Breast epithelium (tissue), 3 donors: ENCODE results near the gene MOCS2.

Experiments
- POLR2A ChIP-seq: fragments of 450-650 bp; IDR thresholded peaks from one replicate; pipeline ENCODE4 v1.6.1; 2016; ENCODE audit warnings: antibody characterized with exemption, mild to moderate bottlenecking, moderate library complexity
- POLR2AphosphoS5 ChIP-seq, 3 donors: sonication (generic); formaldehyde crosslinking; IDR thresholded peaks; one replicate each; pipeline ENCODE4 v1.6.1; 2017; ENCODE audit warnings: antibody characterized with exemption in 3 of 3
- TF ChIP-seq, protein P1 (sequence below), 3 donors: fragments of 450-650 bp; IDR thresholded peaks; one replicate each; pipeline ENCODE4 v1.5.1; 2016 to 2017; ENCODE audit warnings: antibody characterized with exemption in 3 of 3, mild to moderate bottlenecking in 3 of 3, moderate library complexity in 3 of 3

DNA sequence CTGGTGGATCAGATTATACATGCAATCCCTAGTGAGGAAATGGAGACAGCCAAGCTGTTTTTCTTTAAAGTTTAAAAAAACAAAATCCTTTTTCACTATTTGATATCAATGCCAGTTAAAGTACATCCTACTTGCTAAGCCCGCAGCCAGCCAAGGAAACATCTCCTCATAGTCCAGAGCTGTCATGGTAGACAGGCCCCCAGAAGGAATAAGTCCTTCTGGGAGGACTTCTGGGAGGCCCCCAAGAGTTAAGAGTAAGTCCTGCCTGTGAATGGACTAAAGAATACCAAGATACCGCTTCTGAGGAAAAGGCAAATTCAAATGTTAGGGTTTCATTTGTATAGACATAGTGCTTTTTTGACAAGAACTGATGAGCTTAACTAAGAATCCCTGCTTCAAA is 38.3 kb downstream of the MOCS2 start:
- TF ChIP-seq, protein P1, sequence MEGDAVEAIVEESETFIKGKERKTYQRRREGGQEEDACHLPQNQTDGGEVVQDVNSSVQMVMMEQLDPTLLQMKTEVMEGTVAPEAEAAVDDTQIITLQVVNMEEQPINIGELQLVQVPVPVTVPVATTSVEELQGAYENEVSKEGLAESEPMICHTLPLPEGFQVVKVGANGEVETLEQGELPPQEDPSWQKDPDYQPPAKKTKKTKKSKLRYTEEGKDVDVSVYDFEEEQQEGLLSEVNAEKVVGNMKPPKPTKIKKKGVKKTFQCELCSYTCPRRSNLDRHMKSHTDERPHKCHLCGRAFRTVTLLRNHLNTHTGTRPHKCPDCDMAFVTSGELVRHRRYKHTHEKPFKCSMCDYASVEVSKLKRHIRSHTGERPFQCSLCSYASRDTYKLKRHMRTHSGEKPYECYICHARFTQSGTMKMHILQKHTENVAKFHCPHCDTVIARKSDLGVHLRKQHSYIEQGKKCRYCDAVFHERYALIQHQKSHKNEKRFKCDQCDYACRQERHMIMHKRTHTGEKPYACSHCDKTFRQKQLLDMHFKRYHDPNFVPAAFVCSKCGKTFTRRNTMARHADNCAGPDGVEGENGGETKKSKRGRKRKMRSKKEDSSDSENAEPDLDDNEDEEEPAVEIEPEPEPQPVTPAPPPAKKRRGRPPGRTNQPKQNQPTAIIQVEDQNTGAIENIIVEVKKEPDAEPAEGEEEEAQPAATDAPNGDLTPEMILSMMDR (IDR thresholded peaks at IDR 0.05) = no peak
- TF ChIP-seq POLR2AphosphoS5 (IDR thresholded peaks at IDR 0.05) (no peak), POLR2A (no peak)
